DOHH2 (cell line): ENCODE data around the gene NEURL2.

ENCODE experiments used
- EZH2phosphoT487 ChIP-seq: fragments of 200-600 bp; sonication (generic); IDR thresholded peaks from 2 replicates; pipeline ENCODE4 v1.6.1; 2017; ENCODE audit warnings: borderline replicate concordance, mild to moderate bottlenecking, antibody characterized with exemption, low read length, moderate library complexity, mixed read lengths
- TF ChIP-seq, protein P1 (sequence below): fragments of 200-600 bp; sonication (generic); IDR thresholded peaks from one replicate; pipeline ENCODE4 v1.5.1; 2014; ENCODE audit warnings: antibody characterized with exemption, mild to moderate bottlenecking, low read depth, low read length; ENCODE audit not compliant: poor library complexity, severe bottlenecking

DNA sequence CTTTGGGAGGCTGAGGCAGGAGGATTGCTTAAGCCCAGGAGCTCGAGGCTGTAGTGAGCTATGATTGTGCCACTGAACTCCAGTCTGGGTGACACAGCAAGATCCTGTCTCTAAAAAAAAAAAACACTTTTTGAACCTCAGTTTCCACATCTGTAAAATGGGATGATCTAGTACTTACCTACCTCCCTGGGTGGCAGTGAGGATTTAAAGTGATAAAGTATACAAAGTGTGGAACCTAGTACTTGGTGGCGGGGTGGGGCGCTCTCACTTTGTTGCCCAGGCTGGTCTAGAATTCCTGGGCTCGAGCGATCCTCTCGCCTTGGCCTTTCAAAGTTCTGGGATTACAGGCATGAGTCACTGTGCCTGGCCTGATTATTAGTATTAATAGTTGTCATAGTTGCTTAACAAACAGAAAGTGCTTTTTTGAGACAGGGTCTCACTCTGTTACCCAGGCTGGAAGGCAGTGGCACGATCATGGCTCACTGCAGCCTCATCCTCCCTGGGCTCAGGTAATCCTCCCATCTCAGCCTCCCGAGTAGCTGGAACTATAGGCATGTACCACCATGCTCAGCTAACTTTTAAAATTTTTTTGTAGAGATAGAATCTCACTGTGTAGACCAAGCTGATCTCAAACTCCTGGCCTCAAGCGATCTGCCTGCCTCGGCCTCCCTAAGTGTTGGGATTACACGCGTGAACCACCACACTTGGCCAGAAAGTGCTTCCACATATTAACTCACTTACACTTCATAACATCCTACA is 27.9 kb upstream of the NEURL2 start:
- TF ChIP-seq EZH2phosphoT487, result no peak
- TF ChIP-seq, protein P1, sequence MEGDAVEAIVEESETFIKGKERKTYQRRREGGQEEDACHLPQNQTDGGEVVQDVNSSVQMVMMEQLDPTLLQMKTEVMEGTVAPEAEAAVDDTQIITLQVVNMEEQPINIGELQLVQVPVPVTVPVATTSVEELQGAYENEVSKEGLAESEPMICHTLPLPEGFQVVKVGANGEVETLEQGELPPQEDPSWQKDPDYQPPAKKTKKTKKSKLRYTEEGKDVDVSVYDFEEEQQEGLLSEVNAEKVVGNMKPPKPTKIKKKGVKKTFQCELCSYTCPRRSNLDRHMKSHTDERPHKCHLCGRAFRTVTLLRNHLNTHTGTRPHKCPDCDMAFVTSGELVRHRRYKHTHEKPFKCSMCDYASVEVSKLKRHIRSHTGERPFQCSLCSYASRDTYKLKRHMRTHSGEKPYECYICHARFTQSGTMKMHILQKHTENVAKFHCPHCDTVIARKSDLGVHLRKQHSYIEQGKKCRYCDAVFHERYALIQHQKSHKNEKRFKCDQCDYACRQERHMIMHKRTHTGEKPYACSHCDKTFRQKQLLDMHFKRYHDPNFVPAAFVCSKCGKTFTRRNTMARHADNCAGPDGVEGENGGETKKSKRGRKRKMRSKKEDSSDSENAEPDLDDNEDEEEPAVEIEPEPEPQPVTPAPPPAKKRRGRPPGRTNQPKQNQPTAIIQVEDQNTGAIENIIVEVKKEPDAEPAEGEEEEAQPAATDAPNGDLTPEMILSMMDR, result no peak
